ENCODE measurements around the gene PSKH1.

PSKH1 gene

DNA sequence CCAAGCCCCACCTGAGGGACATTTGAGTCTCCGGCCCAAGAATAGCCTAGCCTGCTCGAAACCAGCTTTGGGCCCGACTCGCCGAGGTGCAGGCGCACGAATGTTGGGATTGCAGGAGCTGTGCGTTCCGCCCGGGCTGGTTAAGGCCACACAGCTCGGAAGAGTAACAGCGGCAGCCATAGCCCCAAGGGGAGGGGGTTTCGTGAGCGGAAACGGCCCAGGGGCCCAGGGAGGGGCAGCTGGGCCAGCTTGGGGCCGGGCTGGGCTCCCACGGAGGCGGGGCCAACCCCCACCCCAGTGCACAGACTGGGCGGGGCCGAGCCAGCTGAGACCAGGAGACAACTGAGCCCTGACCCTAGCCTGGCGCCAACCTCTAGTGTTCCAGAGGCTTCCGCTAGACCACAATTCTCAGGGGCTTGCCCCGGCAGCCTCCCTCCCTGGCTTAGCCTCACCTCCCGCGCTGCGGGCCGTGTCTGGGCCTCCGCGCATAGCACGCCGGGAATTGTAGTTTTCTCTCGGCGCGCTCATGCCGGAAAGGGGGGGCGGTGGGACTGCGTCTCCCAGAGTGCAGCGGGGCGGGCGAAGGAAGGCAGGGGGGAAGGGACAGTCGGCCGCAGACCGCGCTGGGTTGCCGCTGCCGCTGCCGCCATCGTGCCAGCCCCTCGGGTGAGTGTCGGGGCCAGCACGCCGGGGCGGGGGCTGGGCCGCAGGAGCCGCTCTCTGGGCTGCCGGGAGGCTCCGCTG lies 46.6 kb upstream of the PSKH1 start, which contains the start of gene NUTF2:
Gene NUTF2 (plus strand): TSS at position 614 of the 744 bp plus-strand sequence. CDS start 18,198 bp downstream, outside the sequence.
- TF ChIP-seq, protein P1, sequence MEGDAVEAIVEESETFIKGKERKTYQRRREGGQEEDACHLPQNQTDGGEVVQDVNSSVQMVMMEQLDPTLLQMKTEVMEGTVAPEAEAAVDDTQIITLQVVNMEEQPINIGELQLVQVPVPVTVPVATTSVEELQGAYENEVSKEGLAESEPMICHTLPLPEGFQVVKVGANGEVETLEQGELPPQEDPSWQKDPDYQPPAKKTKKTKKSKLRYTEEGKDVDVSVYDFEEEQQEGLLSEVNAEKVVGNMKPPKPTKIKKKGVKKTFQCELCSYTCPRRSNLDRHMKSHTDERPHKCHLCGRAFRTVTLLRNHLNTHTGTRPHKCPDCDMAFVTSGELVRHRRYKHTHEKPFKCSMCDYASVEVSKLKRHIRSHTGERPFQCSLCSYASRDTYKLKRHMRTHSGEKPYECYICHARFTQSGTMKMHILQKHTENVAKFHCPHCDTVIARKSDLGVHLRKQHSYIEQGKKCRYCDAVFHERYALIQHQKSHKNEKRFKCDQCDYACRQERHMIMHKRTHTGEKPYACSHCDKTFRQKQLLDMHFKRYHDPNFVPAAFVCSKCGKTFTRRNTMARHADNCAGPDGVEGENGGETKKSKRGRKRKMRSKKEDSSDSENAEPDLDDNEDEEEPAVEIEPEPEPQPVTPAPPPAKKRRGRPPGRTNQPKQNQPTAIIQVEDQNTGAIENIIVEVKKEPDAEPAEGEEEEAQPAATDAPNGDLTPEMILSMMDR (IDR thresholded peaks at IDR 0.05; ENCODE audit: control extremely low read depth, extremely low read depth, low read depth, missing control alignments): no peak
- peak; percentile 95 for DNase-seq (ENCODE audit: extremely low spot score)
- ChIA-PET CTCF (interaction anchor here (0.8 to 2.0 kb wide), 6 partner anchors 9 to 40 kb away, joined by 3 to 5 read pairs (median 4); partner anchors contain the start of genes RANBP10 and TSNAXIP1), POLR2A (interaction anchor here (0.5 to 0.7 kb wide), 4 partner anchors 11 to 92 kb away, joined by 3 to 4 read pairs (median 3); no protein-coding TSS in a partner anchor)

DNA sequence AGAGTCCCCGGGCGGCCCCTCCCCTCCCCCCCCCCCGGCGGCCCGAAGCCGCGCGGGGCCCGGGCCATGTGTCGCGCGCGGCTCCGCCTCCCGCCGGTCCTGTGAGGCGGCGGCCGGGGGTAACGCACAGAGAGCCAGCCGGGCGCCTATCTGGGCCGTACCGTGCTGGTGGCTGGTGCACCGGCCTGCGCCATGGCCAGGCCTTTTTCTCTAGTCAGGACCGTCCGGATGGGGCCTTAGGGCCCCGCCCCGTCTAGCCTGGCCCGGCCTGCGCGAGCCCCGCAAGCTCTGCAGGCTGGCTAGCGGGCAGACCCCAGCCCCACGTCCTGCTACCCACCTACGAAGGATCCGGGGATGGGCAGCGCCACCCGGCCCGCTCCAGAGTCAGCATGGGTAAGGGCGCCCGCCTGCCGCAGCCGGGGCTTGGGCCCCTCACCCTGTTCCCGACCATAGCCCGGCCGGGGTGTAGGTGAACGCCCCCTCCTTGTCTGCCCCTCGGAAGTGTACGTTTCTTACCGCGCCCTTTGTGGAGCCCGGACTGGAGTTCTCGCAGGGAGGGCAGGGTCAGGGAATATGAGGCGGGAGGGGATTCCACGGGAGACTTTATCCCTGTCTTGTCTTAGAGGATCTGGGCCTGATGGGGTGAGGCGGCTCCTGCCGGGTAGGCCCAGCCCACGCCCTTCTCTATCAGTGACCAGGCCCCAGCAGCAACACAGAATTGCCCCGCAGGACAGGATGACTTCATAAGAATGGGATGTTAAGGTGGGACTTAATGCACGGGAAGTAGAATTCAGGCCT lies 45.8 kb upstream of the PSKH1 start, which contains the start of gene CENPT:
Gene CENPT (minus strand): TSS at position 630 of the 798 bp plus-strand sequence. CDS start 13,834 bp downstream, outside the sequence.
- POLR2A ChIA-PET: no interaction called here
- peak; percentile 80 for DNase-seq (ENCODE audit: extremely low spot score)

DNA sequence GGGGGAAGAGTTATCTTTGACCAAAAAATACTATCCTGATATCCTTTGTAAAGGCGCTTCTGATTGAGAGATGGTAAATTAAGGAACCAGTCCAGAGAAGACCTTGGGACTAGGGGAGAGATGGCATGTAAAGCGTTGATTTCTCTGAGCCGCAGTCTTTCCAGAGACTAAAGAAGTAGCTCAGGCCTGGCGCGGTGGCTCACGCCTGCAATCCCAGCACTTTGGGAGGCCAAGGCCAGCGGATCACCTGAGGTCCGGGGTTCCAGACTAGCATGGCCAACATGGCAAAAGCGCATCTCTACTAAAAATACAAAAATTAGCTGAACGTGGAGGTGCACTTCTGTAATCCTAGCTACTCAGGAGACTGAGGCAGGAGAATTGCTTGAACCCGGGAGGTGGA lies 44.9 kb upstream of the PSKH1 start:
- ChIA-PET CTCF (interaction anchor here (0.6 to 2.2 kb wide), 7 partner anchors 20 to 328 kb away, joined by 3 to 10 read pairs (median 3); no protein-coding TSS in a partner anchor), POLR2A (no interaction called here)

More for the DNA sequence above, 45.8 kb upstream of the PSKH1 start, which contains the start of gene CENPT:
- CTCF ChIA-PET: interaction anchor here (1.7 to 2.2 kb wide), 2 partner anchors 16 to 31 kb away, joined by 5 to 10 read pairs (median 5); no protein-coding TSS in a partner anchor
- TF ChIP-seq, protein P1 (IDR thresholded peaks at IDR 0.05; ENCODE audit: control extremely low read depth, extremely low read depth, low read depth, missing control alignments): no peak

DNA sequence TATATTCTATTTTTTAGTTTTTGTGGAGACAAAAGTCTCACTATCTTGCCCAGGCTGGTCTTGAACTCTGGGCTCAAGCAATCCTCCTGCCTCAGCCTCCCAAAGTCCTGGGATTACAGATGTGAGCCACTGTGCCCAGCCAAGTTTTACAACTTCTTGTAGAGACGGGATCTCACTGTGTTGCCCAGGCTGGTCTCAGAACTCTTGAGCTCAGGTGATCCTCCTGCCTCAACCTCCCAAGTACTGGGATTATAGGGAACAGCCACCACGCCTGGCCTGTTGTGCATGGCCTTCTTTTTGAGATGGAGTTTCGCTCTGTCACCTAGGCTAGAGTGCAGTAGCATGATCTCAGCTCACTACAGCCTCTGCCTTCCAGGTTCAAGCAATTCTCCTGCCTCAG lies 39.4 kb upstream of the PSKH1 start:
- ChIA-PET POLR2A (no interaction called here), CTCF (interaction anchor here (1.0 to 1.9 kb wide), 2 partner anchors 14 to 30 kb away, joined by 4 to 5 read pairs; no protein-coding TSS in a partner anchor)
- TF ChIP-seq, protein P1 (IDR thresholded peaks at IDR 0.05; ENCODE audit: control extremely low read depth, extremely low read depth, low read depth, missing control alignments): no peak
- DNase-seq (ENCODE audit: extremely low spot score): no peak

More for the DNA sequence above, 44.9 kb upstream of the PSKH1 start:
- TF ChIP-seq, protein P1 (IDR thresholded peaks at IDR 0.05; ENCODE audit: control extremely low read depth, extremely low read depth, low read depth, missing control alignments): no peak
- no peak for DNase-seq (ENCODE audit: extremely low spot score)

DNA sequence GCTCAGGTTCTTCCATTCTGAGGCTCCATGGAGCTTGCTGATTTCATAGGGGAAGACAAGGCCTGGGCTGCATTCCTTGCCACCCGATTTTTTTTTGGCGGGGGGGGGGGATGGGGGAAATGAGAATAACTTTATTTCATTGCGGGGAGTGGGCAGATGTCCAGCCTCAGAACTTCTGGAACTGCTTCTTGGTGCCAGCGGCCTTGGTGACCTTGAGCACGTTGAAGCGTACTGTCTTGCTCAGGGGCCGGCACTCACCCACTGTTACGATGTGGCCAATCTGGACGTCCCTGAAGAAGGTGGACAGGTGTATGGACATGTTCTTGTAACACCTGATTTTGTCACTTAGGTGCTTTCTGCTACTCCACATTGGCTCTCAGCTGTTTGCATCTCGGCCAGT lies 37.3 kb upstream of the PSKH1 start:
- no peak for DNase-seq (ENCODE audit: extremely low spot score)
- ChIA-PET CTCF (interaction anchor here (1.0 to 1.6 kb wide), 4 partner anchors 16 to 335 kb away, joined by 3 to 5 read pairs (median 3); no protein-coding TSS in a partner anchor), POLR2A (no interaction called here)
- TF ChIP-seq, protein P1 (IDR thresholded peaks at IDR 0.05; ENCODE audit: control extremely low read depth, extremely low read depth, low read depth, missing control alignments): no peak

Data from GM10248 (cell line).